Measurements from ENCODE around the gene CLIP2.

The CLIP2 gene

GRCh38 chr7:74360008-74360407 is 70.8 kb downstream of the CLIP2 start:
- Histone ChIP-seq H3K36me3 (ENCODE audit: control insufficient read depth in 5 of 5, insufficient read depth in 5 of 5, low read length in 5 of 5) (peaks cover 0 to 50% (median 26%) of the 10 kb centered on the region in 5 donors), H3K27me3 (ENCODE audit: control insufficient read depth in 5 of 5, insufficient read depth in 4 of 5, low read length in 5 of 5) (no peaks in the 10 kb centered on the region), H3K27ac (ENCODE audit: low read depth, low read length) (no peak overlapping the region), H3K9ac (ENCODE audit: low read length in 5 of 5) (no peak overlapping the region), H3K4me3 (ENCODE audit: low read depth in 1 of 5, low read length in 5 of 5) (no peak overlapping the region), H3K9me3 (ENCODE audit: control insufficient read depth in 5 of 5, low read length in 5 of 5) (peaks cover 0 to 18% (median 13%) of the 10 kb centered on the region in 5 donors), H3K4me1 (ENCODE audit: control insufficient read depth in 5 of 5, insufficient read depth in 5 of 5, low read length in 5 of 5) (peaks cover 0 to 1% (median under 1%) of the 10 kb centered on the region in 5 donors)

GRCh38 chr7:74362266-74362665 is 73.1 kb downstream of the CLIP2 start:
- peaks cover 0 to 2% (median 1%) of the 10 kb centered on the region in 5 donors for H3K9me3 ChIP-seq (ENCODE audit: control insufficient read depth in 5 of 5, low read length in 5 of 5)
- H3K36me3 ChIP-seq (ENCODE audit: control insufficient read depth in 5 of 5, insufficient read depth in 5 of 5, low read length in 5 of 5): peaks cover 0 to 36% (median 17%) of the 10 kb centered on the region in 5 donors
- no peak overlapping the region for H3K4me3 ChIP-seq (ENCODE audit: low read depth in 1 of 5, low read length in 5 of 5)
- peaks cover 0 to 7% (median 4%) of the 10 kb centered on the region in 5 donors for H3K4me1 ChIP-seq (ENCODE audit: control insufficient read depth in 5 of 5, insufficient read depth in 5 of 5, low read length in 5 of 5)
- H3K9ac ChIP-seq (ENCODE audit: low read length in 5 of 5): no peak overlapping the region
- H3K27ac ChIP-seq (ENCODE audit: low read depth, low read length): no peak overlapping the region
- no peaks in the 10 kb centered on the region for H3K27me3 ChIP-seq (ENCODE audit: control insufficient read depth in 5 of 5, insufficient read depth in 4 of 5, low read length in 5 of 5)

- no peaks in the 10 kb centered on the region for H3K9me3 ChIP-seq (ENCODE audit: control insufficient read depth in 5 of 5, low read length in 5 of 5)
- peaks cover 0 to 35% (median 16%) of the 10 kb centered on the region in 5 donors for H3K36me3 ChIP-seq (ENCODE audit: control insufficient read depth in 5 of 5, insufficient read depth in 5 of 5, low read length in 5 of 5)
- H3K27me3 ChIP-seq (ENCODE audit: control insufficient read depth in 5 of 5, insufficient read depth in 4 of 5, low read length in 5 of 5): no peaks in the 10 kb centered on the region
Measured at GRCh38 chr7:74364061-74364460, 74.9 kb downstream of the CLIP2 start.

GRCh38 chr7:74365322-74366022 is 76.3 kb downstream of the CLIP2 start:
- Histone ChIP-seq H3K27me3 (ENCODE audit: control insufficient read depth in 5 of 5, insufficient read depth in 4 of 5, low read length in 5 of 5) (no peaks in the 10 kb centered on the region), H3K4me1 (ENCODE audit: control insufficient read depth in 5 of 5, insufficient read depth in 5 of 5, low read length in 5 of 5) (peaks cover 0 to 7% (median 4%) of the 10 kb centered on the region in 5 donors), H3K9me3 (ENCODE audit: control insufficient read depth in 5 of 5, low read length in 5 of 5) (no peaks in the 10 kb centered on the region), H3K36me3 (ENCODE audit: control insufficient read depth in 5 of 5, insufficient read depth in 5 of 5, low read length in 5 of 5) (peaks cover 0 to 24% (median 8%) of the 10 kb centered on the region in 5 donors), H3K27ac (ENCODE audit: low read depth, low read length) (no peak overlapping the region), H3K9ac (ENCODE audit: low read length in 5 of 5) (peak overlapping the region in 2 of 5 donors; percentile 25 to 59), H3K4me3 (ENCODE audit: low read depth in 1 of 5, low read length in 5 of 5) (peak overlapping the region in 1 of 5 donors; percentile 54)

More at GRCh38 chr7:74364061-74364460, 74.9 kb downstream of the CLIP2 start:
- H3K4me1 ChIP-seq (ENCODE audit: control insufficient read depth in 5 of 5, insufficient read depth in 5 of 5, low read length in 5 of 5): peaks cover 0 to 7% (median 4%) of the 10 kb centered on the region in 5 donors
- no peak overlapping the region for H3K9ac ChIP-seq (ENCODE audit: low read length in 5 of 5)
- no peak overlapping the region for H3K27ac ChIP-seq (ENCODE audit: low read depth, low read length)
- no peak overlapping the region for H3K4me3 ChIP-seq (ENCODE audit: low read depth in 1 of 5, low read length in 5 of 5)

GRCh38 chr7:74371381-74372341 is 82.5 kb downstream of the CLIP2 start:
- no peaks in the 10 kb centered on the region for H3K9me3 ChIP-seq (ENCODE audit: control insufficient read depth in 5 of 5, low read length in 5 of 5)
- H3K9ac ChIP-seq (ENCODE audit: low read length in 5 of 5): no peak overlapping the region
- no peak overlapping the region for H3K4me3 ChIP-seq (ENCODE audit: low read depth in 1 of 5, low read length in 5 of 5)
- H3K36me3 ChIP-seq (ENCODE audit: control insufficient read depth in 5 of 5, insufficient read depth in 5 of 5, low read length in 5 of 5): peaks cover 0 to 18% (median 7%) of the 10 kb centered on the region in 5 donors
- H3K27me3 ChIP-seq (ENCODE audit: control insufficient read depth in 5 of 5, insufficient read depth in 4 of 5, low read length in 5 of 5): peaks cover 0 to 6% (median 0%) of the 10 kb centered on the region in 5 donors
- peak overlapping the region; percentile 24 for H3K27ac ChIP-seq (ENCODE audit: low read depth, low read length)
- peaks cover 0 to 5% (median 3%) of the 10 kb centered on the region in 5 donors for H3K4me1 ChIP-seq (ENCODE audit: control insufficient read depth in 5 of 5, insufficient read depth in 5 of 5, low read length in 5 of 5)

- Histone ChIP-seq H3K27ac (ENCODE audit: low read depth, low read length) (no peak overlapping the region), H3K4me3 (ENCODE audit: low read depth in 1 of 5, low read length in 5 of 5) (no peak overlapping the region), H3K27me3 (ENCODE audit: control insufficient read depth in 5 of 5, insufficient read depth in 4 of 5, low read length in 5 of 5) (peaks cover 0 to 6% (median 0%) of the 10 kb centered on the region in 5 donors), H3K4me1 (ENCODE audit: control insufficient read depth in 5 of 5, insufficient read depth in 5 of 5, low read length in 5 of 5) (peaks cover 0 to 5% (median 3%) of the 10 kb centered on the region in 5 donors), H3K9ac (ENCODE audit: low read length in 5 of 5) (no peak overlapping the region), H3K9me3 (ENCODE audit: control insufficient read depth in 5 of 5, low read length in 5 of 5) (no peaks in the 10 kb centered on the region), H3K36me3 (ENCODE audit: control insufficient read depth in 5 of 5, insufficient read depth in 5 of 5, low read length in 5 of 5) (peaks cover 0 to 24% (median 10%) of the 10 kb centered on the region in 5 donors)
Measured at GRCh38 chr7:74372511-74373111, 83.4 kb downstream of the CLIP2 start.

GRCh38 chr7:74373536-74373935 is 84.3 kb downstream of the CLIP2 start:
- Histone ChIP-seq H3K27ac (ENCODE audit: low read depth, low read length) (no peak overlapping the region), H3K36me3 (ENCODE audit: control insufficient read depth in 5 of 5, insufficient read depth in 5 of 5, low read length in 5 of 5) (peaks cover 0 to 27% (median 10%) of the 10 kb centered on the region in 5 donors), H3K9me3 (ENCODE audit: control insufficient read depth in 5 of 5, low read length in 5 of 5) (no peaks in the 10 kb centered on the region), H3K27me3 (ENCODE audit: control insufficient read depth in 5 of 5, insufficient read depth in 4 of 5, low read length in 5 of 5) (peaks cover 0 to 6% (median 0%) of the 10 kb centered on the region in 5 donors), H3K4me1 (ENCODE audit: control insufficient read depth in 5 of 5, insufficient read depth in 5 of 5, low read length in 5 of 5) (peaks cover 0 to 5% (median 3%) of the 10 kb centered on the region in 5 donors), H3K9ac (ENCODE audit: low read length in 5 of 5) (no peak overlapping the region), H3K4me3 (ENCODE audit: low read depth in 1 of 5, low read length in 5 of 5) (no peak overlapping the region)

- no peak overlapping the region for H3K27ac ChIP-seq (ENCODE audit: low read depth, low read length)
- no peak overlapping the region for H3K4me3 ChIP-seq (ENCODE audit: low read depth in 1 of 5, low read length in 5 of 5)
- no peaks in the 10 kb centered on the region for H3K9me3 ChIP-seq (ENCODE audit: control insufficient read depth in 5 of 5, low read length in 5 of 5)
- no peak overlapping the region for H3K9ac ChIP-seq (ENCODE audit: low read length in 5 of 5)
- H3K4me1 ChIP-seq (ENCODE audit: control insufficient read depth in 5 of 5, insufficient read depth in 5 of 5, low read length in 5 of 5): peaks cover 0 to 14% (median 11%) of the 10 kb centered on the region in 5 donors
- H3K36me3 ChIP-seq (ENCODE audit: control insufficient read depth in 5 of 5, insufficient read depth in 5 of 5, low read length in 5 of 5): peaks cover 0 to 29% (median 10%) of the 10 kb centered on the region in 5 donors
- peaks cover 0 to 6% (median 0%) of the 10 kb centered on the region in 5 donors for H3K27me3 ChIP-seq (ENCODE audit: control insufficient read depth in 5 of 5, insufficient read depth in 4 of 5, low read length in 5 of 5)
Measured at GRCh38 chr7:74375726-74376220, 86.6 kb downstream of the CLIP2 start.

- Histone ChIP-seq H3K4me1 (ENCODE audit: control insufficient read depth in 5 of 5, insufficient read depth in 5 of 5, low read length in 5 of 5) (peaks cover 0 to 15% (median 11%) of the 10 kb centered on the region in 5 donors), H3K36me3 (ENCODE audit: control insufficient read depth in 5 of 5, insufficient read depth in 5 of 5, low read length in 5 of 5) (peaks cover 0 to 30% (median 10%) of the 10 kb centered on the region in 5 donors), H3K4me3 (ENCODE audit: low read depth in 1 of 5, low read length in 5 of 5) (no peak overlapping the region), H3K9me3 (ENCODE audit: control insufficient read depth in 5 of 5, low read length in 5 of 5) (no peaks in the 10 kb centered on the region), H3K27ac (ENCODE audit: low read depth, low read length) (no peak overlapping the region), H3K9ac (ENCODE audit: low read length in 5 of 5) (no peak overlapping the region), H3K27me3 (ENCODE audit: control insufficient read depth in 5 of 5, insufficient read depth in 4 of 5, low read length in 5 of 5) (peaks cover 0 to 6% (median 0%) of the 10 kb centered on the region in 5 donors)
Measured at GRCh38 chr7:74376256-74377036, 87.2 kb downstream of the CLIP2 start.
